Measurements from ENCODE around the gene TBCE.

Gene TBCE

GRCh38 chr1:235409042-235409820 lies 42.0 kb downstream of the TBCE start:
- FAIRE-seq (no peak), DNase-seq (ENCODE audit: insufficient read length, low spot score) (no peak)
- TF ChIP-seq PAX5 (IDR thresholded peaks at IDR 0.05; ENCODE audit: insufficient read depth, low read length, severe bottlenecking) (no peak), POLR2AphosphoS5 (IDR thresholded peaks at IDR 0.05; ENCODE audit: low read depth, low read length) (no peak), TAF1 (IDR thresholded peaks at IDR 0.05; ENCODE audit: low read depth, low read length) (no peak), SPI1 (IDR thresholded peaks at IDR 0.05; ENCODE audit: low read depth, low read length) (no peak), POU2F2 (IDR thresholded peaks at IDR 0.05; ENCODE audit: low read depth, low read length) (no peak), POLR2A (IDR thresholded peaks at IDR 0.05; ENCODE audit: low read depth, low read length) (no peak)

GRCh38 chr1:235410467-235410866 lies 43.2 kb downstream of the TBCE start:
- no peak for FAIRE-seq
- TF ChIP-seq POLR2AphosphoS5 (IDR thresholded peaks at IDR 0.05; ENCODE audit: low read depth, low read length) (no peak), POU2F2 (IDR thresholded peaks at IDR 0.05; ENCODE audit: low read depth, low read length) (no peak), PAX5 (IDR thresholded peaks at IDR 0.05; ENCODE audit: insufficient read depth, low read length, severe bottlenecking) (no peak), POLR2A (IDR thresholded peaks at IDR 0.05; ENCODE audit: low read depth, low read length) (no peak), SPI1 (IDR thresholded peaks at IDR 0.05; ENCODE audit: low read depth, low read length) (no peak), TAF1 (IDR thresholded peaks at IDR 0.05; ENCODE audit: low read depth, low read length) (no peak)

GRCh38 chr1:235411489-235412486 lies 44.6 kb downstream of the TBCE start:
- TF ChIP-seq POU2F2 (IDR thresholded peaks at IDR 0.05; ENCODE audit: low read depth, low read length): no peak
- FAIRE-seq (no peak), DNase-seq (ENCODE audit: insufficient read length, low spot score) (no peak)

More at GRCh38 chr1:235410467-235410866, 43.2 kb downstream of the TBCE start:
- DNase-seq (ENCODE audit: insufficient read length, low spot score): no peak

- no peak for TF ChIP-seq TAF1 (IDR thresholded peaks at IDR 0.05; ENCODE audit: low read depth, low read length)
- TF ChIP-seq SPI1 (IDR thresholded peaks at IDR 0.05; ENCODE audit: low read depth, low read length): no peak
- no peak for TF ChIP-seq PAX5 (IDR thresholded peaks at IDR 0.05; ENCODE audit: insufficient read depth, low read length, severe bottlenecking)
- TF ChIP-seq POU2F2 (IDR thresholded peaks at IDR 0.05; ENCODE audit: low read depth, low read length): no peak
- no peak for TF ChIP-seq POLR2A (IDR thresholded peaks at IDR 0.05; ENCODE audit: low read depth, low read length)
- TF ChIP-seq POLR2AphosphoS5 (IDR thresholded peaks at IDR 0.05; ENCODE audit: low read depth, low read length): no peak
- FAIRE-seq: peak; percentile 28
Measured at GRCh38 chr1:235415008-235415904, 48.0 kb downstream of the TBCE start.

GRCh38 chr1:235416662-235417049 lies 49.4 kb downstream of the TBCE start:
- FAIRE-seq (no peak), DNase-seq (ENCODE audit: insufficient read length, low spot score) (no peak)
- TF ChIP-seq POU2F2 (IDR thresholded peaks at IDR 0.05; ENCODE audit: low read depth, low read length): no peak
- no peak for TF ChIP-seq SPI1 (IDR thresholded peaks at IDR 0.05; ENCODE audit: low read depth, low read length)
- TF ChIP-seq PAX5 (IDR thresholded peaks at IDR 0.05; ENCODE audit: insufficient read depth, low read length, severe bottlenecking): no peak
- no peak for TF ChIP-seq TAF1 (IDR thresholded peaks at IDR 0.05; ENCODE audit: low read depth, low read length)
- no peak for TF ChIP-seq POLR2AphosphoS5 (IDR thresholded peaks at IDR 0.05; ENCODE audit: low read depth, low read length)
- TF ChIP-seq POLR2A (IDR thresholded peaks at IDR 0.05; ENCODE audit: low read depth, low read length): no peak

More at GRCh38 chr1:235415008-235415904, 48.0 kb downstream of the TBCE start:
- DNase-seq (ENCODE audit: insufficient read length, low spot score): peak; percentile 42

- TF ChIP-seq TAF1 (IDR thresholded peaks at IDR 0.05; ENCODE audit: low read depth, low read length): no peak
- no peak for TF ChIP-seq SPI1 (IDR thresholded peaks at IDR 0.05; ENCODE audit: low read depth, low read length)
- no peak for TF ChIP-seq PAX5 (IDR thresholded peaks at IDR 0.05; ENCODE audit: insufficient read depth, low read length, severe bottlenecking)
- no peak for TF ChIP-seq POU2F2 (IDR thresholded peaks at IDR 0.05; ENCODE audit: low read depth, low read length)
- TF ChIP-seq POLR2AphosphoS5 (IDR thresholded peaks at IDR 0.05; ENCODE audit: low read depth, low read length): no peak
- TF ChIP-seq POLR2A (IDR thresholded peaks at IDR 0.05; ENCODE audit: low read depth, low read length): no peak
- DNase-seq (ENCODE audit: insufficient read length, low spot score) (peak; percentile 35), FAIRE-seq (peak; percentile 76)
Measured at GRCh38 chr1:235417086-235417697, 50.0 kb downstream of the TBCE start.

GRCh38 chr1:235421751-235422150 lies 54.5 kb downstream of the TBCE start:
- DNase-seq (ENCODE audit: insufficient read length, low spot score) (no peak), FAIRE-seq (no peak)
- no peak for TF ChIP-seq SPI1 (IDR thresholded peaks at IDR 0.05; ENCODE audit: low read depth, low read length)
- no peak for TF ChIP-seq POLR2AphosphoS5 (IDR thresholded peaks at IDR 0.05; ENCODE audit: low read depth, low read length)
- TF ChIP-seq POU2F2 (IDR thresholded peaks at IDR 0.05; ENCODE audit: low read depth, low read length): no peak
- TF ChIP-seq TAF1 (IDR thresholded peaks at IDR 0.05; ENCODE audit: low read depth, low read length): no peak

GRCh38 chr1:235423214-235423652 lies 56.0 kb downstream of the TBCE start:
- FAIRE-seq (peak; percentile 76), DNase-seq (ENCODE audit: insufficient read length, low spot score) (peak; percentile 29)
- TF ChIP-seq POU2F2 (IDR thresholded peaks at IDR 0.05; ENCODE audit: low read depth, low read length) (no peak), TAF1 (IDR thresholded peaks at IDR 0.05; ENCODE audit: low read depth, low read length) (no peak), POLR2A (IDR thresholded peaks at IDR 0.05; ENCODE audit: low read depth, low read length) (no peak), SPI1 (IDR thresholded peaks at IDR 0.05; ENCODE audit: low read depth, low read length) (no peak), POLR2AphosphoS5 (IDR thresholded peaks at IDR 0.05; ENCODE audit: low read depth, low read length) (no peak), PAX5 (IDR thresholded peaks at IDR 0.05; ENCODE audit: insufficient read depth, low read length, severe bottlenecking) (no peak)
